Activated naive CD4-positive, alpha-beta T cell treated with anti-CD3 and anti-CD28 coated beads, Interleukin-2, amount 50 U/mL, for 16 hours (primary cell): ENCODE results near the gene PRDM5.

Experiments used
- DNase-seq: peaks from one replicate; pipeline ENCODE4 v3.0.0-alpha.2; 2020

PRDM5 gene

GRCh38 chr4:120922381-120923206, at the start of gene PRDM5:
Gene PRDM5 (minus strand): TSS chr4:120922726. CDS start chr4:120922608, 118 bp downstream.
- peak; percentile 30 for DNase-seq

GRCh38 chr4:120971884-120972283, 49.4 kb upstream of the PRDM5 start:
- no peak for DNase-seq

- no peak for DNase-seq
Observed at GRCh38 chr4:120965938-120966337, 43.4 kb upstream of the PRDM5 start.

GRCh38 chr4:120964596-120964995, 42.1 kb upstream of the PRDM5 start:
- no peak for DNase-seq

GRCh38 chr4:120963449-120963848, 40.9 kb upstream of the PRDM5 start:
- DNase-seq, result no peak

- no peak for DNase-seq
Observed at GRCh38 chr4:120960656-120961267, 38.2 kb upstream of the PRDM5 start.

GRCh38 chr4:120948382-120948781, 25.9 kb upstream of the PRDM5 start:
- DNase-seq, result no peak

- no peak for DNase-seq
Observed at GRCh38 chr4:120942776-120943175, 20.2 kb upstream of the PRDM5 start.

GRCh38 chr4:120940547-120940946, 18.0 kb upstream of the PRDM5 start:
- DNase-seq, result no peak

GRCh38 chr4:120939693-120940092, 17.2 kb upstream of the PRDM5 start:
- no peak for DNase-seq

GRCh38 chr4:120929847-120930246, 7.3 kb upstream of the PRDM5 start:
- no peak for DNase-seq

GRCh38 chr4:120927801-120928409, 5.4 kb upstream of the PRDM5 start:
- DNase-seq, result no peak

- no peak for DNase-seq
Observed at GRCh38 chr4:120926358-120927025, 4.0 kb upstream of the PRDM5 start.

GRCh38 chr4:120924931-120925330, 2.4 kb upstream of the PRDM5 start:
- no peak for DNase-seq

GRCh38 chr4:120923207-120923522, 639 bp upstream of the PRDM5 start:
- DNase-seq, result no peak

- DNase-seq, result peak; percentile 53
Observed at GRCh38 chr4:120921456-120922380, 808 bp downstream of the PRDM5 start.

- DNase-seq, result no peak
Observed at GRCh38 chr4:120920666-120921065, 1.9 kb downstream of the PRDM5 start.

GRCh38 chr4:120919358-120919757, 3.2 kb downstream of the PRDM5 start:
- DNase-seq, result no peak

GRCh38 chr4:120918788-120919187, 3.7 kb downstream of the PRDM5 start:
- DNase-seq, result no peak

GRCh38 chr4:120918092-120918491, 4.4 kb downstream of the PRDM5 start:
- no peak for DNase-seq

GRCh38 chr4:120916937-120917336, 5.6 kb downstream of the PRDM5 start:
- no peak for DNase-seq

- no peak for DNase-seq
Observed at GRCh38 chr4:120915336-120915735, 7.2 kb downstream of the PRDM5 start.

GRCh38 chr4:120903419-120903818, 19.1 kb downstream of the PRDM5 start:
- DNase-seq, result no peak
